GM18870 (cell line): Measurements from ENCODE around the gene TTLL12.

Experiments used
- ATAC-seq: cut with Tn5 transposase; IDR thresholded peaks from one replicate; pipeline ENCODE4 v1.9.1; 2021; ENCODE audit warnings: moderate library complexity; ENCODE audit not compliant: unreplicated experiment

TTLL12 gene

DNA sequence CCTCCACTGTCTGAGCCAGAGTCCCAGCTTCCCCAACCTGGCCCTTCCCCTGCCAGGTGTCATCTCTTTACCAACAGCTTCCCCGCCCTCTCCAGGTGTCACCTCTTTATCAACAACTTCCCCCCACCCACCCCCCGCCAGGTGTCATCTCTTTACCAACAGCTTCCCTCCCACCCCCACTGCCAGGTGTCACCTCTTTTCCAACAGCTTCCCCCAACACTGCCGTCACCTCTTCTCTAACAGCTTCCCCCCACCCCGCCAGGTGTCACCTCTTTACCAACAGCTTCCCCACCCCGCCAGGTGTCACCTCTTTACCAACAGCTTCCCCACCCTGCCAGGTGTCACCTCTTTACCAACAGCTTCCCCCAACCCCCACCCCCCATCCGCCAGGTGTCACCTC lies 29.8 kb upstream of the TTLL12 start:
- ATAC-seq = no peak

- ATAC-seq = no peak
Observed at GRCh38 chr22:43213962-43214361, 27.0 kb upstream of the TTLL12 start.

- no peak for ATAC-seq
Observed at GRCh38 chr22:43213051-43213450, 26.1 kb upstream of the TTLL12 start.

GRCh38 chr22:43212434-43212952 lies 25.6 kb upstream of the TTLL12 start:
- no peak for ATAC-seq

DNA sequence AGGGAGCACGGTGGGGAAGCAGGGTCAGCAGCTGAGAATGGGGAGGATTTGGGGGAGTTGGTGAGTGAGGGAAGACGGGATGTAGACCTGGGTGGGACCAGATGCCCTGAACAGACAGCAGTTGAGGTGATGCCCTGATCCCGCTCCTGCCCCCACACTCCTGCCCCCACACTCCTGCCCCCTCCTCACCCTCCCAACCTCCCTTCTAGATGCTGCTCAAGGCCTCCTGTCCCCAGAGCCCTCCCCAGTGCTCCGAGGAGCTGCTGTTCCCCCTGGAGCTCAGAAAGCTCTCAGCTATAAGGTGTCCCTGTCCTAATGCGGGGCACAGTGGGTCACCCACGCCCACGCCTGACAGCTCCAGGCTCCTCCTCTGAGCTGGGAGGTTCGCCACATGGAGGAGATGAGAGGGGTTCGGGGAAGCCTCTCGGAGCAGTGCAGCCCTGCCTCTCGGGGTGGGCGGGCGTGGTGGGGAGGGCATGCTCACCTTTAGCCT lies 25.1 kb upstream of the TTLL12 start:
- no peak for ATAC-seq

DNA sequence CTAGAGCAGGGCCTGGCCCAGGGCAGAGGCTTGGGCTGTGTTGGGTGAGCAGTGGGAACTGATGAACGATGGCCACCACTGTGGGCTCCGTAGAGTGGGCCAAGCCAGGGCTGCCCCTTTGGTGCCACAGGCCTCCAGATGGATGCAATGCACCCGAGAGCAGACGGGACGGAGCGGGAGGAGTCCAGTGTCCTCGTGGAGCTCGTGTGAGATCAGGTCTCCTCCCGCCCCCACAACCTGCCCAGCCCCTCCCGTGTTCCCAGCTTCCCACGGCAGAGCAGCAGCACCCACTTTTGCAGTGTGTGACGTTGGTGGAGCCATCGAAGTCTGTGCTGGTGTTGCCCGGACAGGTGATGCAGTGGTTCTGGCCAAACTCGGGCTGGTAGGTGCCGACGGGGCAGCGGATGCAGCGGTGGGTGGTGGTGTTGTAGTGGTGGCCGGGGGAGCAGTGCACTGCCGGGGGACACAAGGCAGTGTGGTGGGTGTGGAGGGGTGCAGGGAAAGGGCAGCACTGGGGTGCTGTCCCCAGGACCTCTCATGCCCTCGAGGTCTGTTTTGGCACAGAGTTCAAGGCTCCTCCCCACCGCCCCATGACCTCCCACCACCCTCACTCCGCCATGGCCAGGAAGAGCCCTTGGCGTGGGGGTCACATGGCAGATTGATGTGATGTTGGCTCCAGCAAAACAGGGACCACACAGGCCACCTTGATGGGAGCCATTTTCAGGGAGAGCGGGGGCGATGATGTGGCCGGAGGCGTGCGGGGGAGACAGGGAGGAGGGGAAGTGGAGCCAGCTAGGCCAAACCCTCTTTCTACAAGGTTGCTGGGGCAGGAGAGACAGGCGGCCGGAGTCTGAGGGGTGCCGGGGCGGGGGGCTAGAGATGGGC lies 23.9 kb upstream of the TTLL12 start:
- ATAC-seq = no peak

DNA sequence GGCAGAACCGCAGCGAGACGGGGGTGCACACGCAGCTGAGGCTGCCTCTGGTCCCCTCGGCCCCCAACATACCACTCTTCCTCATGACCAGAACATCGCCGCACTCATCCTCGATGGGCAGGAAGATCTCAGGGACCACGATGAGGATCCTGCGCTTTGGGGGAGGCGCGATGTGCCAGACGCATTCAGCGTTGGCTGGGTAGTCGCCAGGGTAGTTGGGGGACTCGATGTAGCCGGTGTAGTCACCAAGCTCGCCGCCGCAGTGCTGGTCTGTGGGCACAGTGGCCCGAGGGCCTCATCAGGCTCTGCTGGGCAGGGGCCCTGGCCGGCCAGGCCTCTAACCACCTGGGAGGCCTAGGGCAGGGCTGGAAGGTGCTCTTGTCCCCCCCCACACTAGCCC lies 23.0 kb upstream of the TTLL12 start:
- ATAC-seq = no peak

DNA sequence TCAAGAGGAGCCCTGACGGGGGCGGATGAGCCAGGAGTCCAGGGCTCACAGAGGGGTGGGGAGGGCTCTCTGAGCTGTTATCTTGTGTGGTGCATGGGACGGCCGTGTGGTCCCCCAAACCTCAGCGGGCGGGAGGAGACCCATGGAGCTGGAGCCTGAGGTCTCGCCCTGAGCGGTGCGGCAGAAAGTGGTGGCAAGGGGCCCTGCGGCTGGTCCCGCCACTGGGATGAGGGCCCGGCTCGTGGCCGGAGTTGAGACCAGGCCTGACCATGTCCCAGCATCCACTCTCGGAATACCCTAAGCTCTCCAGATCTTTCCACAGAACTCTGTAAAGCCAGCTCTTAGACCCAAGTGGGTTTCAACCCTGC lies 22.6 kb upstream of the TTLL12 start:
- ATAC-seq = no peak

DNA sequence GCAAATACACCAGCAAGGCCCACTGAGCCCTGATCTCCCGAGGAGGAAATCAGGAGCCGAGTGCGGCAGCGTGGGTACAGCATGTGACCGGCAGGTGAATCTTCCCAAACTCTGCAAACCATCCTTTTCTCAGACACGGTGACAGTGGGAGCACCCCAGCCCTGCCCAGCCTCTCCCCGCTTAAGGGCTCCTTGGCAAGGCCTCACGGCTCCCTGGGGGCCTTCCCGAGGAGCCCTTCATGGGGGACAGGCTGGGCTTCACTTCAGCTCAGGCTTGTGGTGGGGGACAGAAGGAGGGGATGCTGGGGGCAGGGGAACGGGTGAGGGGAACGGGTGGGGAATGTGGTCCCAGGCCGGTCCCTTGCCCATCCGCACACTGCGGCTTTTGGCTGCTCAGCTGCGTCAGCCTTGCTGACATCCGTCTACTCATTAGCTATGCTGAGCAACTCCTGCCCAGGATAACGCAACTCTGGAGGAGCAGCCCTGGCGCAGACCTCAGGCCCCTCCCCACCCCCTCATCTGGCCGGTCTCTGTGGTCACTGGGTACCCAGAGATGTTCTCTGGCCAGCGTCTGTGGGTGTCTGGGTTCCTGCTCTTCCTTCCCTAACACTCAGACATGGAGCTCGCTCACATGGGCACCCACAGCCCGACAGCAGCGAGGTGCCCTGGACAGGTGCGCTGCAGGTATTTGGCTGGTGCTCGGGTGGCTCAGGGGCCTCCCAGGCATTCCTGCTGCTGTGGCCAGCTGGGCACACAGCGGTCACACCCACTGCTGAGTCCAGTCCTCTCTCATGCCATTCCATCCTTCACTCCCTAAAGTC lies 22.0 kb upstream of the TTLL12 start:
- ATAC-seq = no peak

- no peak for ATAC-seq
Observed at GRCh38 chr22:43207849-43208702, 21.1 kb upstream of the TTLL12 start.

DNA sequence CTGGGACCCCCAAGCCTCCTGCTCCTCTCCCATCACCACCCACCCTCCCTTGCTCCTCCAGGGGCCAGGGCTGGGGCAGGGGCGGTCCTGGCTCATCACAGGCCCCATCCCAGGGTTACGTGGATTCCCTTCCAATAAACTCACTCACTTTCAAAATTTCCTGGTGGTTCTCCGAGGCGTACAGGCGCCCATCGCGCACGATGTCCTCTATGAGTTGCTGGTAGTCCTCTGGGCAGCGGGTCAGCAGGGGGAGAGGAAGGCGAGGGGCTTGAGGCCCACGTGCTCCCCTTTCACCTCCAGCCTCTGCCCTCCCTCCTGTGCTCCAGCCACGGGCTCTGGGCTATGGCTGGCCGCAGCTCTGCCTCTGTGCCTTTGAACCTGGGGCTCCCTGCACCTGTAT lies 20.5 kb upstream of the TTLL12 start:
- no peak for ATAC-seq

GRCh38 chr22:43206509-43207161 lies 19.7 kb upstream of the TTLL12 start:
- no peak for ATAC-seq

GRCh38 chr22:43205748-43206508 lies 19.0 kb upstream of the TTLL12 start:
- ATAC-seq = no peak

DNA sequence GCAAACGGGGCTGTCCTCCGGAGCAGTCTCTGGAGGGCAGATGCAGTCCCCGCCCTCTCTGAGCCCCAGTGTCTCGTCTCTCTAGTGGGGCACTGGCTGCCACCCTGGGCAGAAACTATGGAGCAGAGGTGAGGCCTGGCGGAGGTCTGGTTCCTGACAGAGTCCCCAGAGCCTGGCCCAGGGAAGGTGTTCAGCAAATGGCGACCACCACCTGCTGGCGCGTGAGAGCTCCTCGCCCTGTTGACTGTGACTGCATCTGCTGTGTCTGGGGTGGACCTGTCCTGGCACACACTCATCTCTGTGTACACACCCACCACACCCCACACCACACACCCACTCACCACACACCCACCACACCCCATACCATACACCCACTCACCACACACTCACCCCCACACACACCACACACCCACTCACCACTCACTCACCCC lies 18.3 kb upstream of the TTLL12 start:
- no peak for ATAC-seq

GRCh38 chr22:43203471-43203981 lies 16.6 kb upstream of the TTLL12 start:
- ATAC-seq = no peak

GRCh38 chr22:43202756-43203410 lies 15.9 kb upstream of the TTLL12 start:
- no peak for ATAC-seq

- no peak for ATAC-seq
Observed at GRCh38 chr22:43202326-43202725, 15.4 kb upstream of the TTLL12 start.

DNA sequence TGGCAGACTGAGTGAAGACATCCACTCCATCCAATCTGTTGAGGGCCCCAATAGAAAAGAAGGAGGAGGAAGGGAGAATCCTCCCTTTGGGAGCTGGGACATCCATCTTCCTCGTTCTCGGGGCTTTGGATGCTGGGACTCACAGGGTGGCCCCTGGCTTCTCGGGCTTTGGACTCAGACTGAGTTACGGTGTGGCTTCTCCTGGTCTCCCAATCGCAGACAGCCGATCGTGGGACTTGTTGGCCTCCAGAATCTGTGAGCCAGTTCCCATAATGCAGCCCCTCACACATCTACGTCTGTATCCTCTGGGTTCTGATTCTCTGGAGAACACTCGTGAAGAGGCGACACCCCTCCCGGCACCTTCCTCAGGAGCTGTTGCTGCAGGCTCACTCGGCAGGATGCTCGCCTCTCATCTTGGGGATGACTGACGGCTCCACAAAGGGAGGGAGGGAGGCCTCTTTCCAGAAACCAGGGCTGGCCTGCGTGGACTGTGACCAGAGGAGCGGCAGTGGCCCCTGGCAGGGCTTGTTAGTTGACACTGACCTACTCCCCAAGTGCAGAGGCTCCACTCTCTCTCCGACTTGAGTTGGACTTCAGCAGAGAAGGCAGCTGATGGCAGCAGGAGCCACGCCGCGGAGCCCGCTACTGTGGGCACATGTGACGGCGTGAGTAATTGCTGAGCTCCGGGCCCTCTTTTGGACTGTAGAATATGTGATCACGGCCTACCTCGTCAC lies 14.7 kb upstream of the TTLL12 start:
- ATAC-seq = no peak
